Endometrial microvascular endothelial cells (primary cell): ENCODE measurements around the gene WSB1. TPM values are rescaled to one million over a fixed set of nuclear protein-coding genes. Genes with fewer than 3 reads are reported as not detected.

ENCODE experiments used
- in situ Hi-C: cut with HindIII; loops from 2 replicates; pipeline ENCODE4 v1.10.0; 2017; ENCODE audit warnings: low sequenced_read_pairs, low pct_unique_long_range_greater_than_20kb; ENCODE audit errors: inconsistent ontology term
- total RNA-seq: library from RNA; depleted of rRNA; stranded (reverse); fragments of >200 nt; gene quantifications from one replicate; pipeline ENCODE4 v1.2.3, GENCODE V29; 2015; ENCODE audit errors: inconsistent ontology term

Gene WSB1
- total RNA-seq, 1 donor from 2014 or later, result 73.8 TPM

DNA sequence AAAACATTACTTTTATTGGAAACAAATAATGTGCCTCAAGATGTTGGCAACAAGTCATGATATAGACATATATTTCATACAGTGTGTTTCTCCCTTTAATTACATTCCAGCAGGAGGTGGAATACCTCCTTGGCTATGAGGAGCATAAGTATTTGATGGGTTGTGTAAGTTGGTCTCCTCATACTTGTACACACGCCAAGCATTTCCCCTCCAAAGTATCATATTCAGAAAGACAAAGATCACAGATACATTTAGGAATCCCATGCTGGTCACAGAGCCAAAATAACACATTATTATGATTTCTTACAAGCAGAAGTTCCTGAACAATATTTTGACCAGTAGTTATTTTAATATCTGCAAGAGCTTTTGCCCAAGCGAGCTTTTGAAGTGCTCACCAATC, 57.8 kb downstream of the WSB1 start:
- in situ Hi-C loops, result no loop called here

DNA sequence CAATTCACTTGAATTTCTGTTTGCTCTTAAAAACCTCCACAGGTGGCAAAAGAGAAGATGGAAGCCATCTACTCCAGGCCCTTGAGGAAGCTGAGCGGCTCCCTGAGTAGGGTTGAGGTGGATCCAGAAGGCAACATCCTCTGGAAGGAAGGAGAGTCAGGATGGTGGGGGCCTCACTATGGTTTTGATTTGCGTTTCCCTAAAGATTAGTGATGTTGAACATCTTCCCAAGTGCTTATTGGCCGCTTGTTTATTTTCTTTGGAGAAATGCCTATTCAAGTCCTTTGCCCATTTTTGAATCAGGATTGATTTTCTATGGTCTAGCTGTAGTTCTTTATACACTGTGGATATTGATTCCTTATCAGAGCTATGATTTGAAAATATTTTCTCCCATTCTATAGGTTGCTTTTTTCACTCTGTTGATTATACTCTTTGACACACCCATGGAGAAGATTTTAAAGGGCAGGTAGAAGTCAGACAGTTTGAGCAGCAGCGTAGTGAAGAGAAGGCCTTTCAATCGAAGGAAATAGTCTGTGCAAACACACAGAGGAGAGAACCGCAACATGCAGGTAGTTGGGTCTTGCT, 58.6 kb downstream of the WSB1 start:
- in situ Hi-C loops, result no loop called here

DNA sequence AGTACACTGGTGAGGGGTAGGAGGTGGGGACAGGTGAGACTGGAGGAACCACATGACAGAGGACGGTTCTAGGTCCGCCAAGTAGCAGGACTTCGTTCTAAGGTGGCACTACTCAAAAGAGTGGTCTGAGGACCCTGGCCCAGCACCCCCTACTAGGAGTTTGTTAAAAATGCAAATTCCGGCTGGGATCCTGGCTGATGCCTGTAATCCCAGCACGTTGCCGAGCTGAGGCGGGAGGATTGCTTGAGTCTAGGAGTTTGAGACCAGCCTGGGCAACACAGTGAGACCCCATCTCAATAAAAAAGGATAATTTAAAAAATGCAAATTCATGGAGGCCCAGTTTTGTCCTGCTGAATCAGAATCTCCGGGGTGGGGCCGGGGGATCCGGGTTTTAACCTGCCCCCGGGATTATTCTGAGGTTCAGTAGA, 59.1 kb downstream of the WSB1 start:
- in situ Hi-C loops, result no loop called here

DNA sequence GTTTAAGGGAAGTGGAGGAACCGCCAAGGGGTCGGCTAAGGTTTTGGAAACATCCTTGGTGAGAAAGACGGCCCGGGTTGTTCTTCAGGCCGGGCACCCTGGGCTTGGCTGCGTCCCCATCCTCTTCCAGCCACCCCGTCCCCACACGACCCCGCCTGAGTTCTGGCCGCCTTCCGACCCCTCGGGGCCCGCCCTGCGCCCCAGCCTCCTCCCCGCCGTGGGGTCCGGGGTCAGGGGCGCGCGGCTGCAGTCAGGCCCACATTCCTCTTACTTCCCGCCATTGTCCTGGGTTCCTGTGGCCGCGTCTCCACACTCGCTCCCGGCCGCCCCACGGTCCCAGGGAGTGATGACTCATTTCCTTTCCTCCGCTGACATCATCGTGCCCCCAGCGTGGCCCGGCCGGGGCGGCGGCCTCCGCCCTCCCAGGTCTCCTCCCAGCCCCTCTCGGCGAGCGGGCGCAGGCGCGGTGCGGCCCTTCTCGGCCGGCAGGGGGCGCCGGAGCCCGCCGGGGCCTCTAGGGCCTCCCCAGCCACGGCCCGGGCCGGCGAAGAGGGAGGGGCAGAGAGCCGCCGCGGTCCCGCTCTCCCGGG, 59.6 kb downstream of the WSB1 start:
- in situ Hi-C loops, result no loop called here

DNA sequence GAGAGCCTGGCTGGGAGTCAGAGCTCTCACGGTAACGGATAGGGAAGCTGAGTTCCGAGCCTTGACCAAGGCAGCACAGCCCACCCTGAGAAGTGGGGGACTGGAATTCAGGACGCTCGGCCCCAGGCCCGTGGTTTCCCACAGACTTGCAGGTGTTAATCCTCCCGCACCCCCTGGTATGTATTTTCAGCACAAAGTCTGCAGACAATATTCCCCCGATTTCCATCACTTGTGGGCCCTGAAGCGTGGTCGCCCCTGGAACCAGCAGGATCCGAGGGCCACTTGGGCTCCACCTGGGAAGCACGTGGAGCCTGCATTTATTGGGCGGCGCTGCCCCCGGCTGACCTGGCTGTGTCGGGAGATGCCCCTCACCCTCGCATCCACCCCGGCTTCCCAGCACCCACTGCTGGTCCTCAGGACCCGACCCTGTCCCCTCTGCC, 60.2 kb downstream of the WSB1 start:
- in situ Hi-C loops, result no loop called here

DNA sequence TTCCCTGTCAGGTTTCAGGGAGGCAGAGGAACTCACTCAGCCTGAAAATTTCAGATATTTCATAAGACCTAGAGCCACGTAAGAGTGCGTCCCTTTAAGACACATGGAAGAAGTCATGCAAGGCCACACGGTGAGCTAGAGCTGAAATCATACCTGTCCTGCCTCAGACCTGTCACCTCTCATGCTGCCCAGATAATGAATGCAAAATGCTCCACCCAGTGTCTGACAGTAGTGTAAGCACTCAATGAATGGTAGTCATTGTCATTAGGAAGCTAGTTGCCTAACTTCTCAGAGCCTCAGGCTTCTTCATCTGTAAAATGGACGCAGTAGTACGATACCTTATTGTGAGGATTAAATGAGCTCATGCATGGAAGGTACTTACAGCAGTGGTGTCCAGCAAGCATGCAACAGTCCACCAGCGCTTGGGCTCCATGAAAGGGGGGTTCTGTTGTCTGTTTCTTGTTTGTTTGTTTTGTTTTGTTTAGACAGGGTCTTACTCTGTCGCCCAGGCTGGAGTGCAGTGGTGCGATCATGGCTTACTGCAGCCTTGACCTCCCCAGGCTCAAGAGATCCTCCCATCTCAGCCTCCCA, 60.7 kb downstream of the WSB1 start:
- in situ Hi-C loops, result no loop called here

DNA sequence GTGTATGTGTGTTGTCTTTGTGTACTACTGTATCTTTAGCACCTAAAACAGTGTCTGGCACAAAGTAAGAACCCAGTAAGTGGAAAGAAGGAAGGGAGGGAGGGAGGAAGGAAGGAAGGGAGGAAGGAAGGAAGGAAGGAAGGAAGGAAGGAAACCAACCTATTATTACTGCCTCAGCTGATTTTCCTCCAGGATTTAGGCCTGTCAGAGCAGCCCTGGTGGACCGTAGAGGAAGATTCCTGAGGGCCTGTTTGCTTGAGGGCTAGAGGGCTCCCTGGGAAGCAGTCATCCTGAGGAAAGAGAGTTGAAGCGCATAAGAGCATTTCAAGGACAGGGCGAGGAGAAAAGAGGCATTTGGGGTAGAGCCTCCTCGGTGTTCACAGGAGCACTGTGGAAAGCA, 61.5 kb downstream of the WSB1 start:
- in situ Hi-C loops, result no loop called here

DNA sequence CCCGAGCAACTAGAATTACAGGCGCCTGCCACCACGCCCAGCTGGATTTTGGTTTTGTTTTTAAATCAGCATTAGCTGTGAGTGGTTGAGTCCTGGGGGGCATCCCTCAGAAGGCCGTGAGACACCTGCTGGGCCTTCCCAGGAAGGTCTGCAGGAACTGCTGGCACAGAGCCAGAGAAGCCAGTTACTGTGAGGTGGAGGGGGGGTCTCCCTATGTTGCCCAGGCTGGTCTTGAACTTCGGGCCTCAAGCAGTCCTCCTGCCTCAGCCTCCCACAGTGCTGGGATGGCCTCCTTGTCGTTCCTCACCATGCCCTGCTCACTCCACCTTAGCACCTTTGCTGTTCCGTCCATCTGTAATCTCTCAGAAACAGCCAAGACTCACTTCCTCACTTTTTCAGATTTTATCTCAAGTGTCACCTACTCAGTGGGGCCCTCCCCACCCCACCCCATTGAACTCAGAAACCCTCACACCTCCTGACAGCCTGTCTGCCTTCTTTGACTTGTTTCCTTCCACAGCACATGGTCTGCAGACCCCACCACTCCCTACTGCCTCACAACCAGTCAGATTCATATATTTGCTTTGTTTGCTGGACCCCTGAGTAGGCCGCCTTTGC, 62.3 kb downstream of the WSB1 start:
- in situ Hi-C loops, result no loop called here

DNA sequence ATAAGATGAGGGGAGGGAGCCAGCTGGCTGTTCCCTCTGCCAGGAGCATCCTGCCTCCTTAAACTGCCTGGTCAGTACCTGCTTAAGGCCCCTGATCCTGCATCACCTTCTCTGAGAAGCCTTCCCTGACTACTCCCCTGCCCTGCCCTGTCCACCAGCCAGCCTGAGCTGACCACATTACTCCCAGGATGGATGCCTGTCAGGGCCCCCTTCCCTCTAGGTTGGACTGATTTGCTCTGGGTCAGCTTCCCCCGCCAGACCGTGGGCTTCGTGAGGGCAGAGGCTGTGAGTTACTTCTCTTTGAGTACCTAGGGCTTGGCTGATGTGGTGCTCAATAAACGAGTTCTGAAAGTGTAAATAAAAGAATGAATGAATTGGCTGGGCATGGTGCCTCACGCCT, 63.3 kb downstream of the WSB1 start:
- in situ Hi-C loops, result no loop called here

DNA sequence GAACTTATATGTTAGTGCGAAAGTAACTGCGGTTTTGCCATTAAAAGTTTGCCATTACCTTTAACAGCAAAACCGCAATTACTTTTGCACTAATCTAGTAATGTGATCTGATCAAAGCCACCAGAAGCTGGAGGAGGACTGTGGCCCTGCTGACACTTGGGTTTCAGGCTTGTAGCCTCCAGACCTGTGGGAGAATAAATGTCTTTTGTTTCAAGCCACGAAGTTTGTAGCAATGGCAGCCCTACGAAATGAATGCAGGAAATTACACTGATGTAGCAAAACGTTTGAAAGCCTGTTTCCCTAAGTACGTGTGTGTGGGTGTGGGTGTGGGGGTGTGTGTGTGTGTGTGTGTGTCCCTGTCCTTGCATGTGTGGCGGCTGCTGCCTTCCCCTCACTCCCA, 66.6 kb downstream of the WSB1 start:
- in situ Hi-C loops, result no loop called here

DNA sequence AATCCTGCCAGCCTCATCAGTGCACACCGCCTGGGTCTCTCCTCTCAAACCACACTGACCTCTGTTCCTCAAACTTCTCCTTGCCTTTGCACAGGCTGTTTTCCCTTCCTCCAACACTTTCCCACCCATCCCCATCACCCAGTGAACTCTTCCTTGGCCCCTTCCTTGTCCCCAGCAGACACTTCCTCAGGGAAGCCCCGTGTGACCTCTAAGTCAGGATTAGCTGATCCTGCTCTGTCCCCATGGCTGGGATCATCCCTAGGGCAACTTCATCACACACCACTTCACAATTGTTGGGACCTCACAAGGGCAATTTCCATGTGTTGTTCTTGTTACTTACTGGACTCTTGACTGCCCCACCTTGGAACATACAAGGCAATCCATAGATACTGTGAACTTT, 67.8 kb downstream of the WSB1 start:
- in situ Hi-C loops, result no loop called here

DNA sequence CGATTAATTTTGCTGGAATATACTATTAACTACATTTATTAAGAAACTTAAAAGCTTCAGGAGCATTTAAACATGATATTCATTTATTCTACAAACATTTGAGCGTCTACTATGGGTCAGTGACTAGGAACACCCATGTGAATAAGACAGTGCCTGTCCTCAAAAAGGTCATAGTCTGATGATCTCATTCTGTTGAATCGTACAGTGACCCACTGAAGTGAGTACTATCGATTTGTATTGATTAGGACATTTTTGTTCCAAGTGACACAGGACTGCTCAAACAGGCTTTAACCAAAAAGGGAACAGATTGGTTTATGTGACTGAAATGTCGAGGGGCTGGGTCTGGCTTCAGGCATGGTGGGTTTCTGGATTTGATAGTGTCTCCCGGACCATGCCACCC, 68.6 kb downstream of the WSB1 start:
- in situ Hi-C loops, result no loop called here

DNA sequence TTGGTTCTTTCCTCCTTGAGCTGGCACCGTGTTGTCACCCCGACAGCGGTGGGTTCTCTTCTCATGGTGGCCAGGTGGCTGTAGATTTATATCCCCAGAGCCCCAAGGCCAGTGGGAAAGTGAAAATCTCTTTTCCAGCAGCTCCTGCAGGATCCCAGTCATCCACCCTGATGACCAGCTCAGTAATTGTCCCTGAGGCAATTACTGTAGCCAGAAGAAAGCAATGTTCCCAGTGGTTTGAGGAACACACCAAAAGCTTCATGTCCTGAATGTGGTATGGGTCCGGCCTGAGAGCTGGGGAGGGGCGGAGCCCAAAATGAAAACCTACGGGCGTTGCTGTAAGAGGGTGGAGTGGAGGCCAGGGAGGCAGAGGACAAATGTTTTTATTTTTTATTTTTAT, 69.0 kb downstream of the WSB1 start:
- in situ Hi-C loops, result no loop called here

DNA sequence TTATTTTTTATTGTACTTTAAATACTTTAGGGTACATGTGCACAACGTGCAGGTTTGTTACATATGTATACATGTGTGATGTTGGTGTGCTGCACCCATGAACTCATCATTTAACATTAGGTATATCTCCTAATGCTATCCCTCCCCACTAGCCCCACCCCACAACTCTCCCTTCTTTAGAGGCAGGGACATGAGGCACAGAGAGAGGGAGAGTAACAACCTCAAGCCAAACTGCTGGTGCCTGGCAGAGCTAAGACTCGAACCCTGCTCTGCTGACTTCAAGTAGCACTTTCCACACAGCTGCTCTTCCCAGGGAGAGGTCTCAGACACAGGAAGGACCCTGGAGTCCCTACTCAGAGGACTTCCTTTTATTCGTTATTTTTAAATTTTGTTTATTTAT, 69.4 kb downstream of the WSB1 start:
- in situ Hi-C loops, result no loop called here

Other genes starting within 250 kb of the WSB1 start
- gene KSR1, start 162.3 kb downstream of the WSB1 start, total RNA-seq, result 29.9 TPM